Neural cell (in vitro differentiated cells): Measurements from ENCODE around the gene ARSA. TPM values are rescaled to one million over a fixed set of nuclear protein-coding genes. Genes with fewer than 3 reads are reported as not detected.

Experiments
- H2AFZ ChIP-seq: fragments of 200-600, 300-800 bp; sonication (generic), shearing (Covaris generic); 2 replicates; pipeline ENCODE4 v1.6.0; 2014; ENCODE audit warnings: low read depth, mild to moderate bottlenecking, antibody characterized with exemption, low read length, moderate library complexity
- H3F3A ChIP-seq: fragments of 200-600 bp; shearing (Covaris generic); 2 replicates; pipeline ENCODE4 v1.6.1; 2016; ENCODE audit warnings: mild to moderate bottlenecking, moderate library complexity, mixed read lengths, antibody characterized with exemption, low read length; ENCODE audit not compliant: insufficient read depth, poor library complexity, severe bottlenecking
- H3K27ac ChIP-seq: fragments of 200-600, 300-800 bp; sonication (generic), shearing (Covaris generic); 2 replicates; pipeline ENCODE4 v1.5.1; 2014; ENCODE audit warnings: mild to moderate bottlenecking, low read length, moderate library complexity
- H3K27me3 ChIP-seq: fragments of 300-800, 200-600 bp; sonication (generic), shearing (Covaris generic); 2 replicates; pipeline ENCODE4 v1.6.0; 2014; ENCODE audit warnings: mild to moderate bottlenecking, low read depth, low read length, moderate library complexity; ENCODE audit not compliant: insufficient read depth
- H3K36me3 ChIP-seq: fragments of 300-800, 200-600 bp; sonication (generic), shearing (Covaris generic); 2 replicates; pipeline ENCODE4 v1.5.1; 2014; ENCODE audit warnings: mild to moderate bottlenecking, antibody characterized with exemption, low read length, moderate library complexity; ENCODE audit not compliant: insufficient read depth
- H3K4me2 ChIP-seq: fragments of 300-800, 200-600 bp; sonication (generic), shearing (Covaris generic); 2 replicates; pipeline ENCODE4 v1.6.0; 2014; ENCODE audit warnings: mild to moderate bottlenecking, low read length
- H3K4me3 ChIP-seq: fragments of 300-800, 200-600 bp; sonication (generic), shearing (Covaris generic); 2 replicates; pipeline ENCODE4 v1.5.1; 2014; ENCODE audit warnings: mild to moderate bottlenecking, low read length, moderate library complexity
- H3K79me2 ChIP-seq: fragments of 200-600 bp; shearing (Covaris generic); replicated peaks from 2 replicates; pipeline ENCODE4 v1.6.0; 2014; ENCODE audit warnings: mild to moderate bottlenecking, low read length, moderate library complexity; ENCODE audit not compliant: insufficient read depth
- H3K9ac ChIP-seq: fragments of 300-800, 200-600 bp; sonication (generic), shearing (Covaris generic); 2 replicates; pipeline ENCODE4 v1.6.1; 2016; ENCODE audit warnings: mild to moderate bottlenecking, low read length, mixed read lengths
- H3K9me2 ChIP-seq: fragments of 200-600 bp; shearing (Covaris generic); 2 replicates; pipeline ENCODE4 v1.6.1; 2016; ENCODE audit warnings: mild to moderate bottlenecking, low read length, mixed read lengths; ENCODE audit not compliant: insufficient read depth
- H3K9me3 ChIP-seq: fragments of 200-600, 300-800 bp; sonication (generic), shearing (Covaris generic); 2 replicates; pipeline ENCODE4 v1.6.1; 2016; ENCODE audit warnings: mild to moderate bottlenecking, mixed run types, low read length, moderate library complexity, mixed read lengths
- H4K20me1 ChIP-seq: fragments of 200-600 bp; shearing (Covaris generic); 2 replicates; pipeline ENCODE4 v1.6.1; 2016; ENCODE audit warnings: mild to moderate bottlenecking, mixed run types; ENCODE audit not compliant: insufficient read depth
- EP300 ChIP-seq: fragments of 450-650 bp; conservative IDR thresholded peaks from 2 replicates; pipeline ENCODE4 v1.6.1; 2014; ENCODE audit warnings: antibody characterized with exemption, mild to moderate bottlenecking, moderate library complexity; ENCODE audit not compliant: poor library complexity, severe bottlenecking
- EZH2 ChIP-seq: fragments of 200-600, 300-800 bp; shearing (Covaris generic), sonication (generic); IDR thresholded peaks from 2 replicates; pipeline ENCODE4 v1.6.1; 2014; ENCODE audit warnings: antibody characterized with exemption, low read length, borderline replicate concordance, mild to moderate bottlenecking; ENCODE audit not compliant: insufficient read depth, poor library complexity, severe bottlenecking
- MXI1 ChIP-seq: fragments of 450-650 bp; conservative IDR thresholded peaks from 2 replicates; pipeline ENCODE4 v1.6.1; 2014; ENCODE audit warnings: antibody characterized with exemption, mild to moderate bottlenecking; ENCODE audit not compliant: poor library complexity, severe bottlenecking
- POLR2AphosphoS5 ChIP-seq: IDR thresholded peaks from 2 replicates; pipeline ENCODE4 v1.6.1; 2012
- RAD21 ChIP-seq: fragments of 450-650 bp; conservative IDR thresholded peaks from 2 replicates; pipeline ENCODE4 v1.6.1; 2014; ENCODE audit warnings: antibody characterized with exemption, mild to moderate bottlenecking, moderate library complexity
- SMC3 ChIP-seq: fragments of 450-650 bp; conservative IDR thresholded peaks from 2 replicates; pipeline ENCODE4 v1.6.1; 2014; ENCODE audit warnings: antibody characterized with exemption, mild to moderate bottlenecking, moderate library complexity; ENCODE audit not compliant: poor library complexity
- TAF1 ChIP-seq: IDR thresholded peaks from 2 replicates; pipeline ENCODE4 v1.6.1; 2012; ENCODE audit warnings: low read depth
- polyA plus RNA-seq: library from polyadenylated mRNA; depleted of rRNA; stranded (reverse); fragments of >200 nt; gene quantifications from 2 replicates; pipeline ENCODE4 v1.2.3, GENCODE V29; 2014
- TF ChIP-seq, protein P1 (sequence below): IDR thresholded peaks from 2 replicates; pipeline ENCODE4 v1.6.1; 2012; ENCODE audit warnings: borderline replicate concordance

Gene ARSA
- polyA plus RNA-seq, 1 donor from 2014 or later, result 32.5 TPM

DNA sequence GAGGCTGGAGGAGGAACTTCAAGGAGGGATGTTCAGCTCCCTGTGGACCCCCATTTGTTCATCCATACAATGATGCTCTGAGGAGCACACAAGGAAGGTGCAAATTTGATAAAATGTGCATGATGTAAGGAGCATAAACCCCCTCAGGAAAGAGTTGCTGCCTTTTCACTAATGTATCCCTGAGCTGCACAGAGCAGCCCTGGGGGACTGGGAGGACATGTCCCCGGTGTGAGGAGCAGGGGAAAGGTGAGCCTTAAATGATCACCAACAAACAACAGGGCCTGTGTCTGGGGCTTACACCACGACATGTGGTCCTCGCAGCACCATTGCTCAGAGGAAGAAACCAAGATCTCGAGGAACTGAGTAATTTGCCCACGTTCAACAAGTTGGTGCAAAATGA is 30.9 kb downstream of the ARSA start:
- no peaks in the 10 kb centered on the region for H3K36me3 ChIP-seq
- H3K79me2 ChIP-seq, result no peaks in the 10 kb centered on the region
- H4K20me1 ChIP-seq, result no peaks in the 10 kb centered on the region
- no peak overlapping the region for H2AFZ ChIP-seq
- H3K4me3 ChIP-seq, result no peak overlapping the region
- no peaks in the 10 kb centered on the region for H3F3A ChIP-seq
- H3K27ac ChIP-seq, result no peak overlapping the region
- no peak overlapping the region for H3K9ac ChIP-seq
- no peak overlapping the region for H3K4me2 ChIP-seq
- no peaks in the 10 kb centered on the region for H3K9me3 ChIP-seq
- no peaks in the 10 kb centered on the region for H3K9me2 ChIP-seq
- no peaks in the 10 kb centered on the region for H3K27me3 ChIP-seq
- TF ChIP-seq RAD21 (no peak), SMC3 (no peak), TAF1 (no peak), MXI1 (no peak)
- TF ChIP-seq, protein P1, sequence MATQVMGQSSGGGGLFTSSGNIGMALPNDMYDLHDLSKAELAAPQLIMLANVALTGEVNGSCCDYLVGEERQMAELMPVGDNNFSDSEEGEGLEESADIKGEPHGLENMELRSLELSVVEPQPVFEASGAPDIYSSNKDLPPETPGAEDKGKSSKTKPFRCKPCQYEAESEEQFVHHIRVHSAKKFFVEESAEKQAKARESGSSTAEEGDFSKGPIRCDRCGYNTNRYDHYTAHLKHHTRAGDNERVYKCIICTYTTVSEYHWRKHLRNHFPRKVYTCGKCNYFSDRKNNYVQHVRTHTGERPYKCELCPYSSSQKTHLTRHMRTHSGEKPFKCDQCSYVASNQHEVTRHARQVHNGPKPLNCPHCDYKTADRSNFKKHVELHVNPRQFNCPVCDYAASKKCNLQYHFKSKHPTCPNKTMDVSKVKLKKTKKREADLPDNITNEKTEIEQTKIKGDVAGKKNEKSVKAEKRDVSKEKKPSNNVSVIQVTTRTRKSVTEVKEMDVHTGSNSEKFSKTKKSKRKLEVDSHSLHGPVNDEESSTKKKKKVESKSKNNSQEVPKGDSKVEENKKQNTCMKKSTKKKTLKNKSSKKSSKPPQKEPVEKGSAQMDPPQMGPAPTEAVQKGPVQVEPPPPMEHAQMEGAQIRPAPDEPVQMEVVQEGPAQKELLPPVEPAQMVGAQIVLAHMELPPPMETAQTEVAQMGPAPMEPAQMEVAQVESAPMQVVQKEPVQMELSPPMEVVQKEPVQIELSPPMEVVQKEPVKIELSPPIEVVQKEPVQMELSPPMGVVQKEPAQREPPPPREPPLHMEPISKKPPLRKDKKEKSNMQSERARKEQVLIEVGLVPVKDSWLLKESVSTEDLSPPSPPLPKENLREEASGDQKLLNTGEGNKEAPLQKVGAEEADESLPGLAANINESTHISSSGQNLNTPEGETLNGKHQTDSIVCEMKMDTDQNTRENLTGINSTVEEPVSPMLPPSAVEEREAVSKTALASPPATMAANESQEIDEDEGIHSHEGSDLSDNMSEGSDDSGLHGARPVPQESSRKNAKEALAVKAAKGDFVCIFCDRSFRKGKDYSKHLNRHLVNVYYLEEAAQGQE, result no peak

DNA sequence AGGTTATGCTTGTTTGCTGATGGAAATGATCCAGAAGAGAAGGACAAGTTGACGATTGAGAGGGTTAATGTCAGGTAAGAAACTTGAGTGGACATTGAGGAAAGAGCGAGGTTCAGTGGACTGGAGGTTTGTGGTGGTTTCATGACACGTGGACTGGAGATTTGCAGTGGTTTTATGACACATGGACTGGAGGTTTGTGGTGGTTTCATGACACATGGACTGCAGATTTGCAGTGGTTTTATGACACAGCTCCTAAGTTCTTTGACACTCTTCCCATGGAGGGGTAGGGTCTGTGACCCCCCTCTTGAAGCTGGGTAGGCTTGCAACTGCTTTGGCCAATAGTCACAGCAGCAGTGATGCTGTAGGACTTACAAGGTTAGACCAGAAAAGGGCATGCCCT is 32.8 kb downstream of the ARSA start:
- TF ChIP-seq RAD21 (no peak), EZH2 (no peak), TAF1 (no peak), EP300 (no peak), MXI1 (no peak), POLR2AphosphoS5 (no peak), SMC3 (no peak)
- TF ChIP-seq, protein P1, result no peak
- Histone ChIP-seq H3K4me2 (no peak overlapping the region), H3F3A (no peaks in the 10 kb centered on the region), H3K79me2 (no peaks in the 10 kb centered on the region), H3K36me3 (no peaks in the 10 kb centered on the region), H3K4me3 (no peak overlapping the region), H3K9ac (no peak overlapping the region), H3K9me2 (no peaks in the 10 kb centered on the region), H3K27ac (no peak overlapping the region), H3K27me3 (no peaks in the 10 kb centered on the region), H4K20me1 (no peaks in the 10 kb centered on the region), H2AFZ (no peak overlapping the region), H3K9me3 (no peaks in the 10 kb centered on the region)
